ENCODE data around the gene ERCC6.
A peak's percentile ranks its signal among the peaks of the same experiment; 100 is the strongest.

The ERCC6 gene
- 31.9 to 67.9 reads per million in 2 experiments for total RNA-seq

DNA sequence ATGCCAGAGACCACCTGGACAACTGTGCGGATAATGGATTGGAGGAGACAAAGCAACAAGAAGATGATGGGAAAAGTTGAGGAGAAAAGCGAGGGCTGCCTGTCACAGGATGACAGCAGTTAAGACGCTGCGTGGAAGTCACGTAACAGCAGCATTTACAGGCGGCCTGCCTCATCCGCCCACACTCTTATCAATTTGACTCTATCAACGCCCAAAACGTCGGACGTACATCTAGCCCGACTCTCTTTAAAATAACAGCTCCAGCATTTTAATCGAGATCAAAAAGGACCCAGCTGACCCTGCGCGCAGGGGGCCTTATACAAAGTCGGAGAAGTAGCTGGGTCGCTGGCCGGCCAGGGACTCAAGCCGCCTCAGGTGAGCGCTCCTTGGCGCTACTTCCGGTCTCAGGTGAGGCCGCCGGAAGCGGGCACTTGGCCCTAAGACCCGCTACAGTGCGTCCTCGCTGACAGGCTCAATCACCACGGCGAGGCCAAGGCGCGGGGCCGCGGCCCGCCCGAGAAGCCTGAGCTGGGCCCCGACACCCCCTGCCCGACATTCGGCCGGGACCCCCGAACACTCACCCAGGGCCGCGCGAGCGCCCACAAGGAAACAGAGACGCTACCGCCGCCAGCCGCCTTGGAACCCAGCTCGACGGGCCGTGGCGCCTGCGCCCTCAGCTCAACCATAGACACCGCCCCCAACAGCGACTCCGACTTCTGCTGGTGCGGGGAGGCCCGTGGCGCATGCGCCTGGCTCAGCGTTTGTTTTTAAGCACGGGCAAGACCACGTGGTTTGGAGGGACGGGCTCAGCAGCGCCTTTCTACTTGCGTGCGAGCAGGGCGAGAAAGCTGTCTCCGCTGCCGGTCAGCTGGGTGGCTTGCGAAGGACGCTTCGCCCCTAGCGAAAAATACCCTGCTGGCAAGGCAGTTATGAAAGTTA lies at the start of gene ERCC6:
ERCC6 (minus strand) TSS at position 741 of the 939 bp plus-strand sequence.
- peak; percentile 93 for DNase-seq (ENCODE audit: low read depth)

DNA sequence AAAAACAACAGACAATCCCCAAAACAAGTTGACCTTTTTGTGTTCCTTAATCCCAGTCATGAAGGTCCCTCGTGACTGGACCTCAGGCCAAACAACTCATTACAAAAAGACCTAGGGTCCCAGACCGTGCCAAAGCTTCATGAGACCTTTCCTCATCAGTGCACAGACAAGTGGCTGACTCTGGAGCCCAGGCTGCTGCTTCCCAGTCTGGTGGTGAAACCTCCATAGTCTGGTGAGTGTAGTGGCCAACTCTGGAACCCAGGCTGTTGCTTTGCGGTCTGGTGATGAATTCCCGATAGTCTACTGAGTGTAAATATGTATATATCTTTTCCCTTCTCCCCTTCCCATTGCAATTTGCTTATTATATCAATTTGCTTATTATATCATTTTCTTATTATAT lies 49.1 kb upstream of the ERCC6 start:
- no peak for DNase-seq (ENCODE audit: low read depth)

GRCh38 chr10:49585387-49585786 lies 46.5 kb upstream of the ERCC6 start:
- no peak for DNase-seq (ENCODE audit: low read depth)

- no peak for DNase-seq (ENCODE audit: low read depth)
These were observed 40.7 kb upstream of the ERCC6 start for GRCh38 chr10:49579621-49580020.

DNA sequence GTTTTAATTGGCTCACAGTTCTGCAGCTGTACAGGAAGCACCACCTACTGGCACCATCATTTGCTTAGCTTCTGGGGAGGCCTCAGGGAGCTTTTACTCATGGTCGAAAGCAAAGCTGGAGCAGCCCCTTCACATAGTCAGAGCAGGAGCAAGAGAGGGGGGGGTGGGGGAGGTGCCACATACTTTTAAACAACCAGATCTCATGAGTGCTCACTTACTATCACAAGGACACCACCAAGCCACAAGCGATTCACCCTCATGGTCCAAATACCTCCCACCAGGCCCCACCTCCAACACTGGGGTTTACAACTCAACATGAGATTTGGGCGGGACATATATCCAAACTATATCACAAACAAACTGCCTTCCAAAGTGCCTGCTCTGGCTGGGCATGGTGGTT lies 39.5 kb upstream of the ERCC6 start:
- no peak for DNase-seq (ENCODE audit: low read depth)

- no peak for DNase-seq (ENCODE audit: low read depth)
These were observed 38.4 kb upstream of the ERCC6 start for GRCh38 chr10:49577182-49577925.

DNA sequence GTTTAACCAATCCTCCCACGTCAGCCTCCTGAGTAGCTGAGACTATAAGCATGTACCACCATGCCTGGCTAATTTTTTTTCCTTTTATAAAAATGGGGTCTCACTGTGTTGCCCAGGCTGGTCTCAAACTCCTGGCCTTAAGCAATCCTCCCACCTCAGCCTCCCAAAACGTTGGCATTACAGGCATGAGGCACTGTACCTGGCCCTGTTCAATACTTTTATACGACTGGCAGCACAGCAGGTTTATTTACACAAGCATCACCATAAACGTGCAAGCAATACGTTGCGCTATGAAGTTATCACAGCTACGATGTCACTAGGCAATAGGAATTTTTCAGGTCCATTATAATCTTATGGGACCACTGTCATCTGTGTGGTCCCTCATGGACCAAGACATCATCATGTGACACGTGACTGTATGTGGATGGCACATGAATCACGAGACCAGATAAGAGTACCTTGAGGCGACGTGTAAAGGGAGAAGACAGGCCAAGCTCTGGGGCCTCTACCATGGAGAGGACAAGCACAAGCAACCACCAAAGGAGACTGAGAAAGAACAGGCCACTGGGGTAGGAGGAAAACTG lies 36.7 kb upstream of the ERCC6 start:
- no peak for DNase-seq (ENCODE audit: low read depth)

GRCh38 chr10:49572594-49573114 lies 33.7 kb upstream of the ERCC6 start:
- no peak for DNase-seq (ENCODE audit: low read depth)

DNA sequence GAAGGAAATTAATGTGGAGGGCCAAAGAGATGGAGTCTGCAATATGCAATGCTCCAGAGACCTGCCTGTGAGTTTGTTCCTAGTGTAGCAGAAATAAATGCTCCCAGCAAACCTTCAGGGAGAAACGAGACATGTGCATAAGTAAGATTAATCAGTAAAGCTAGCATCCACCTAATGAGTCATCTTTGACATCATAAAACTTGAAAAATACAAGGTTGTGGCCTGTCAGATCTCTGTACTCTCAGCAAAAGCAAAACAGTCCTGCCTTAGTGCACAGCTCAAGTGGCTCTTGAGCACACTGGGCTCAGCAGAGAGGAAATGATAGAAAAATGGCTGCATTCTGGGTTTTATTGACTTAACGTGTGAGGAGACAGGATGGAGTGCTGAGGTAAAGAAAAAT lies 32.5 kb upstream of the ERCC6 start:
- DNase-seq (ENCODE audit: low read depth) = no peak

- no peak for DNase-seq (ENCODE audit: low read depth)
These were observed 30.2 kb upstream of the ERCC6 start for GRCh38 chr10:49569031-49569631.

DNA sequence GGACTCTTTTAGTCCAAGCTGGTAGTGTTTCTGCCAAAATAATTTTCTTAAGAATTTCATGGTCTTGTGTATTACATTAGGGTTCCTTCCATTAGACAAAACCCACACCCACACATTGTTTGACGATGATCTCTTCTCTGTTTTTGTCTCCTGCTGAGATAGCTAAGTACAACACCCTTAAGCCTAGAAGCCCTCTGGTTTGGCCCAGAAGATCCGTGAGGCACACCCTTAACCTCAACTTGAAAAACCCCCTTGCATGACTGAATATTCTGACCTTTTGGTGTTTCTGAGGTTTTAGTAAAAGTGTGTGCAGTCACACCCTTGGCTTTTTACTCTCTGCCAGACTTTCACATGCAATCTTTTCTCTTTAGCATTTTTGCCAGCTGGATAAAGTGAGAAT lies 29.3 kb upstream of the ERCC6 start:
- no peak for DNase-seq (ENCODE audit: low read depth)

GRCh38 chr10:49567810-49568209 lies 28.9 kb upstream of the ERCC6 start:
- no peak for DNase-seq (ENCODE audit: low read depth)

GRCh38 chr10:49564461-49565009 lies 25.6 kb upstream of the ERCC6 start:
- DNase-seq (ENCODE audit: low read depth) = no peak

GRCh38 chr10:49562893-49563292 lies 24.0 kb upstream of the ERCC6 start:
- DNase-seq (ENCODE audit: low read depth) = no peak

GRCh38 chr10:49560526-49560925 lies 21.6 kb upstream of the ERCC6 start:
- no peak for DNase-seq (ENCODE audit: low read depth)

DNA sequence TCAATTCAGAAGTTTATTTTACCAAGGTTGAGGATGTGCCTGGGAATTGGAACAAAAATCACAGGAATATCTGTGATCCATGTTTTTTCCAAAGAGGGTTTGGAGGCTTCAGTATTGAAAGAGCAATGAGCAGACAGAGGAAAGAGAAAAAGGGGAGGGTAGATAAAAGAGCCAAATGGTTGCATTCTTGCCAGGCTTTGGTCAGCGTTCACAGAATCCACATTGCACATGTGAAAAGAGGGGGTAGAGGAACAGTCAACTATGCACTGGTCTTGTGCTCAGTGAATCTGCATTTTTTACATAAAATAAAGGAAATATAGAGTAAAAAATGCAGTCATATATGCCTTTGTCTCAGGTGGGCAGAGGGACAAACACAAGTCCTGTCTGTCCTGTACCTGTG lies 20.6 kb upstream of the ERCC6 start:
- DNase-seq (ENCODE audit: low read depth) = no peak

DNA sequence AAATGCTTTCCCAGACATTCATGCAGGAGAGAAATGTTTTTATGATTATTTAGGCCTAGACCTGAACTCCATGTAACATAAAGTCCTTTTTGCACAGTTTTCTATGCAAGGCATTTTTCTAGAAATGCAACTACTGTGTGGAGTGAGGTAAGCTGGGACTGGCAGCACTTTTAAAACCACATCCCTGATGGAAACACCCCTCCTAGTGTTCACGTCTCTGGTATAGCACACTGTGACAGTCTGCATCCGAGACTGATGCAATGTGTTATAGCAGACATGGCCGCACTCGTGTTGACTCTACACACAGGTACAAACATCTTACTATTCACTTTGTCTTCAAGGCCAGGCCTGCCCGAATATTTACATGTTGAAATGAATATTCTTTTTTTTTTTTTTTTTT lies 19.3 kb upstream of the ERCC6 start:
- DNase-seq (ENCODE audit: low read depth) = no peak

- DNase-seq (ENCODE audit: low read depth) = no peak
These were observed 18.8 kb upstream of the ERCC6 start for GRCh38 chr10:49557681-49558080.

DNA sequence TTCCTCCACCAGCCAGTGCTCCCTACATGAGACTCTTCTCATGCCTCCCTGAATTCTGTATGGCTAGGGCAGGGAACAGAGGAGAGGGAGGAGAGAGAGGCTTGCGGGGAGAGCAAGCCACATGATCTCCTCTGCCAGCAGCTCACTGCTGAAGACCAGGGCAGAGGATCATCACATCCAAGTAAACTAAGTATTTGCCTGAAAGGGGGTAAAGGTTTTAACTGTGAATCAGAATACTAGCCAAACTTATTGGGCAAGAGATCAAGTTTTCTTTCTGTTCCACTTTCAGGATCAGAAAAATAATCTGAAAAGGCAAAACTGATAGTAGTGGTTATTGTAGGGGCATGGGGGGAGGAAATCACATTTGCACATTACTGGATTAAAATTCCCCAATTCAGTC lies 17.8 kb upstream of the ERCC6 start:
- DNase-seq (ENCODE audit: low read depth) = no peak

DNA sequence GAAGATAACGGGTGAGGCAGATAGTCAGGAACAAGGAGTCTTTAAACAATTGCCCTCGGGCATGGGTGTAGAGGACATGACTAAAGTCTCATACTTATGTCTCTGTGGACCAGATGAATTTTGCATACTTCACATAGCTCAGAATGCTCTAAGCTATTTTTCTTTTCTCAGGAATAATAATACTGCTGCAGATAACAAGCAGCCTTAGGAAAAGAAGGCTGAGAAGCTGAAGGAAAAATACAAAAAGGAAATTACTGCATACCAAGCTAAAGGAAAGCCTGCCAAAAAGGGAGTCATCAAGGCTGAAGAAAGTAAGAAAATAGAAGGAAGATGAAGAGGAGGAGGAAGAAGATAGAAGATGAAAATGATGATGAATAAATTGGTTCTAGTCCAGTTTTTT lies 13.4 kb upstream of the ERCC6 start:
- no peak for DNase-seq (ENCODE audit: low read depth)

GRCh38 chr10:49550563-49550962 lies 11.6 kb upstream of the ERCC6 start:
- no peak for DNase-seq (ENCODE audit: low read depth)
